ENCODE results near the gene DENND4B. TPM values are rescaled to one million over a fixed set of nuclear protein-coding genes. Genes with fewer than 3 reads are reported as not detected.

The DENND4B gene
- total and polyA plus RNA-seq, 9 of the 15 experiments (the other 6 are each of a cell fraction or from before 2014, with no cell fraction given) = 9.5 to 80.5 (median 23.1) TPM

- TF ChIP-seq ZNF318 (IDR thresholded peaks at IDR 0.05; ENCODE audit: borderline replicate concordance in 1 of 2, low read depth in 1 of 2) (no peak), SNAPC5 (CRISPR knock-in tag; IDR thresholded peaks at IDR 0.05) (no peak), ZBTB26 (CRISPR knock-in tag; IDR thresholded peaks at IDR 0.05) (no peak), ZBTB12 (CRISPR knock-in tag; IDR thresholded peaks at IDR 0.05) (no peak), SRSF3 (IDR thresholded peaks at IDR 0.05; ENCODE audit: insufficient read depth, low read length) (no peak)
These were observed 14.9 kb upstream of the DENND4B start (continued) for GRCh38 chr1:153961421-153961820.

Measured in K562 (cell line).